ENCODE results near the gene CDKL5. TPM values are rescaled to one million over a fixed set of nuclear protein-coding genes. Genes with fewer than 3 reads are reported as not detected.

Gene CDKL5
- polyA plus RNA-seq, 4 donors: 0.22 to 3.3 (median 0.52) TPM

DNA sequence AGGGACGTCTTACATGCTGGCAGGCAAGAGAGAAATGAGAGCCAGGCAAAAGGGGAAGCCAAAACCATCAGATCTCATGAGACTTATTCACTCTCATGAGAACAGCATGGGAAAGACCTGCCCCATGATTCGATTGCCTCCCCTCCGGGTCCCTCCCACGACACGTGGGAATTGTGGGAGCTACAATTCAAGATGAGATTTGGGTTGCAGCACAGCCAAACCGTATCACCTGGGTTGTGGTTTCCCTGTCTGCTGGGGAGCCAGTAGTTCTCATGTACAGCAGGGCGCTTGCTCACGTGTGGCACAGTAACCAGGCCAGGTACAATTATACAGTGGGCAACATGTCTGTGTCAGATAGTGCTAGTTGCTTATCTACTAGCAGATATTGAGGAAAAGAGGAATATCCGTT is 257.6 kb downstream of the CDKL5 start:
- no peaks in the 10 kb centered on the region for H3K4me1 ChIP-seq (ENCODE audit: control insufficient read depth in 3 of 3, insufficient read depth in 2 of 3, low read depth in 1 of 3, low read length in 2 of 3)
- DNase-seq (no peak), FAIRE-seq (no peak)
- no peak overlapping the region for H3K4me3 ChIP-seq (ENCODE audit: low read depth in 1 of 3, low read length in 3 of 3)
- H3K9me3 ChIP-seq (ENCODE audit: control insufficient read depth in 2 of 2, insufficient read depth in 1 of 2, low read depth in 1 of 2, low read length in 1 of 2): no peaks in the 10 kb centered on the region
- WGBS, 3 donors: 70 to 86% (median 81%) methylated on average over 6 to 9 of the region's 9 CpGs
- H3K36me3 ChIP-seq (ENCODE audit: control insufficient read depth in 3 of 3, insufficient read depth in 2 of 3, low read depth in 1 of 3, low read length in 3 of 3): no peaks in the 10 kb centered on the region
- H3K27ac ChIP-seq (ENCODE audit: low read depth in 1 of 3, low read length in 2 of 3): no peak overlapping the region
- H3K27me3 ChIP-seq (ENCODE audit: control insufficient read depth in 3 of 3, insufficient read depth in 3 of 3, low read length in 3 of 3): no peaks in the 10 kb centered on the region

DNA sequence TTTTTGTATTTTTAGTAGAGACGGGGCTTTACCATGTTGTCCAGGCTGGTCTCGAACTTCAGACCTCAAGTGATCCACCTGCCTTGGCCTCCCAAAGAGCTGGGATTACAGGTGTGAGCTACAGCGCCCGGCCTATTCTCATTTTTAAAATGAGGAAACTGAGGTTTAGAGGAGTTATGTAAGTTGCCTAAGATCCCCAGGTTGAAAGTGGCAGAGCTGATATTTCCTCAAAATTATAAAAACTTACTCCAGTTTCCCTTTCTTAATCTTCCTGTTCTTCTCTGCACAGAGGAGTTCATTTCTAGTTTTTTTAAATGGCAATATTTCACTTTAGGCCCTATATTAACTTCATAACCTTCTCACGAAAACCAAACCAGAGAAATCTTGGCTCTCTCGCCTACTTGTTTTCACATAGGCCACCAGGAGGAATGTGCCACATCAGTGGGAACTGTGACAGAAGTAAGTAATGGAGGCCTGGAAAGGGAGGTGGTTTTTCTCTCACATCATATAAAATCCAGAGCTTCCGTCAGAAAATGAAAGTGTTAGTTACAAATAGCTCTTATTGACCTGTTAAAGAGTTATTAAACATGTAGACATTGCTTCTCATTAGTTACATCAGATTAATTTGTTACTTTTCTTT is 262.6 kb downstream of the CDKL5 start:
- no peak overlapping the region for H3K4me3 ChIP-seq (ENCODE audit: low read depth in 1 of 3, low read length in 3 of 3)
- no peaks in the 10 kb centered on the region for H3K4me1 ChIP-seq (ENCODE audit: control insufficient read depth in 3 of 3, insufficient read depth in 2 of 3, low read depth in 1 of 3, low read length in 2 of 3)
- no peak overlapping the region for H3K27ac ChIP-seq (ENCODE audit: low read depth in 1 of 3, low read length in 2 of 3)
- H3K9me3 ChIP-seq (ENCODE audit: control insufficient read depth in 2 of 2, insufficient read depth in 1 of 2, low read depth in 1 of 2, low read length in 1 of 2): no peaks in the 10 kb centered on the region
- H3K36me3 ChIP-seq (ENCODE audit: control insufficient read depth in 3 of 3, insufficient read depth in 2 of 3, low read depth in 1 of 3, low read length in 3 of 3): no peaks in the 10 kb centered on the region
- DNase-seq: no peak
- FAIRE-seq: no peak
- H3K27me3 ChIP-seq (ENCODE audit: control insufficient read depth in 3 of 3, insufficient read depth in 3 of 3, low read length in 3 of 3): no peaks in the 10 kb centered on the region
- WGBS, 3 donors: 79 to 89% (median 88%) methylated on average over 7 of the region's 7 CpGs

DNA sequence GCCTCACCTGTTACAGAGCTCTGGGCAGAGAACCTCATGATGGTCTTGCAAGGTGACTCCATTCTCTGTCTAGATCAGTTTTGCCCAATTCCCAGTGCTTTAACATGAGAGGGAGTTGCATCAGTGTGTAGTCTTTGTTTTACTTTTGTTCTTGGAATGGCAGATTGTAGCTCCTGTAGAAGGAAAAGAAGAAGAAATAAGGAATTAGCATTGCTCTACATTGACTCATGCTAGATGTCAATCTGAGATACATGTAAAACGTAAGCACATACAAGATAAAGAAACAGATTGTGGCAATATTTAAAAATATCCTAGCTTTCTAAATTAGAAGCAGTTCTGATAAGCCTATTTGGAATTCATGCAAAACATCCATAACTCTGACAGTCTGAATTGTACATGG is 266.0 kb downstream of the CDKL5 start:
- no peak for FAIRE-seq
- no peaks in the 10 kb centered on the region for H3K4me1 ChIP-seq (ENCODE audit: control insufficient read depth in 3 of 3, insufficient read depth in 2 of 3, low read depth in 1 of 3, low read length in 2 of 3)
- WGBS, 3 donors: 23 to 63% (median 38%) methylated on average over 1 of the region's 1 CpG

DNA sequence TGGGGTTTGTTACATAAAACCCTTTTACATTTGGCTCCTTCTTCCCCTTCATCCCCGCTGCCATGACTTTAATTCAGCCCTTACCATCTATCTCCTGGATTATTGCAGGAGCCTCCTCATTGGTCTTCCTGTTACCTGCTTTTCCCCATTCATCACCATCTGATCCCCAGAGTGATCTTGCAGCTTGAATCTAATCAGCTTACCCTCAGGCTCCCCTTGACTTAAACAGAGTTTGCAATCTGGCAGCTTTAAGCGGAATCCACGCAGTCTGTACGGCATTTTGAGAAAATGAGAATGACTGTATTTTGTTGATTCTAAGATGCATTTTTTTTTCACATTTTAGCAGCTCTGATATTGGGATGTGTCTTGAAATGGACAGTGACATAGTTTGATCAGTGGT is 267.1 kb downstream of the CDKL5 start:
- H3K36me3 ChIP-seq (ENCODE audit: control insufficient read depth in 3 of 3, insufficient read depth in 2 of 3, low read depth in 1 of 3, low read length in 3 of 3): no peaks in the 10 kb centered on the region
- H3K4me1 ChIP-seq (ENCODE audit: control insufficient read depth in 3 of 3, insufficient read depth in 2 of 3, low read depth in 1 of 3, low read length in 2 of 3): no peaks in the 10 kb centered on the region
- no peak for FAIRE-seq
- DNase-seq: no peak
- H3K27me3 ChIP-seq (ENCODE audit: control insufficient read depth in 3 of 3, insufficient read depth in 3 of 3, low read length in 3 of 3): no peaks in the 10 kb centered on the region
- H3K4me3 ChIP-seq (ENCODE audit: low read depth in 1 of 3, low read length in 3 of 3): no peak overlapping the region
- 87 to 93% (median 87%) methylated on average over 4 of the region's 4 CpGs for WGBS, 3 donors
- no peak overlapping the region for H3K27ac ChIP-seq (ENCODE audit: low read depth in 1 of 3, low read length in 2 of 3)
- peaks cover 0 to 6% of the 10 kb centered on the region in 2 donors for H3K9me3 ChIP-seq (ENCODE audit: control insufficient read depth in 2 of 2, insufficient read depth in 1 of 2, low read depth in 1 of 2, low read length in 1 of 2)

More for the DNA sequence above, 266.0 kb downstream of the CDKL5 start:
- peaks cover 0 to 6% of the 10 kb centered on the region in 2 donors for H3K9me3 ChIP-seq (ENCODE audit: control insufficient read depth in 2 of 2, insufficient read depth in 1 of 2, low read depth in 1 of 2, low read length in 1 of 2)
- H3K27me3 ChIP-seq (ENCODE audit: control insufficient read depth in 3 of 3, insufficient read depth in 3 of 3, low read length in 3 of 3): no peaks in the 10 kb centered on the region
- no peak overlapping the region for H3K27ac ChIP-seq (ENCODE audit: low read depth in 1 of 3, low read length in 2 of 3)
- no peak for DNase-seq
- no peaks in the 10 kb centered on the region for H3K36me3 ChIP-seq (ENCODE audit: control insufficient read depth in 3 of 3, insufficient read depth in 2 of 3, low read depth in 1 of 3, low read length in 3 of 3)
- no peak overlapping the region for H3K4me3 ChIP-seq (ENCODE audit: low read depth in 1 of 3, low read length in 3 of 3)

DNA sequence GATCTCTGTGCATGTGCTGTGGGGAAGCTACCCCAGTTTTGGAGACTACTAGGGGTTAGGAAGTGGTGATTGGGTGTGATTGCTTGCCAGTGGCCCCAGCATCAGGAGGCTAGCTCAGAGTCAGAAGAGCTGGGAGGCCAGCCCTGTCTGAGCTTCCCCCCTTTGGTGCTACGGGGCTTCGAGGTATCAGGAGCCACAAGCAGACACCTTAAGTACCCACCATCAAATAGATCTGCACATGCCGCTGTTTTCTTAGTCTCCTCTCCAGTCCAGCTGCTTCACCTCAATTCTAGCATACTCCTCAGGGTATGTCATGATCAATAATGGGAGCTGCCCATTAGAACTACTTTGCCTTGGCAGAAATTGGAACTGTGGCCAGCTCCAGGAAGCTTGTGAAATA is 271.2 kb downstream of the CDKL5 start:
- DNase-seq (no peak), FAIRE-seq (no peak)
- no peaks in the 10 kb centered on the region for H3K4me1 ChIP-seq (ENCODE audit: control insufficient read depth in 3 of 3, insufficient read depth in 2 of 3, low read depth in 1 of 3, low read length in 2 of 3)
- H3K9me3 ChIP-seq (ENCODE audit: control insufficient read depth in 2 of 2, insufficient read depth in 1 of 2, low read depth in 1 of 2, low read length in 1 of 2): peaks cover 0 to 6% of the 10 kb centered on the region in 2 donors
- H3K36me3 ChIP-seq (ENCODE audit: control insufficient read depth in 3 of 3, insufficient read depth in 2 of 3, low read depth in 1 of 3, low read length in 3 of 3): no peaks in the 10 kb centered on the region
- 88 to 92% (median 92%) methylated on average over 3 of the region's 3 CpGs for WGBS, 3 donors
- no peaks in the 10 kb centered on the region for H3K27me3 ChIP-seq (ENCODE audit: control insufficient read depth in 3 of 3, insufficient read depth in 3 of 3, low read length in 3 of 3)
- H3K27ac ChIP-seq (ENCODE audit: low read depth in 1 of 3, low read length in 2 of 3): no peak overlapping the region
- no peak overlapping the region for H3K4me3 ChIP-seq (ENCODE audit: low read depth in 1 of 3, low read length in 3 of 3)

DNA sequence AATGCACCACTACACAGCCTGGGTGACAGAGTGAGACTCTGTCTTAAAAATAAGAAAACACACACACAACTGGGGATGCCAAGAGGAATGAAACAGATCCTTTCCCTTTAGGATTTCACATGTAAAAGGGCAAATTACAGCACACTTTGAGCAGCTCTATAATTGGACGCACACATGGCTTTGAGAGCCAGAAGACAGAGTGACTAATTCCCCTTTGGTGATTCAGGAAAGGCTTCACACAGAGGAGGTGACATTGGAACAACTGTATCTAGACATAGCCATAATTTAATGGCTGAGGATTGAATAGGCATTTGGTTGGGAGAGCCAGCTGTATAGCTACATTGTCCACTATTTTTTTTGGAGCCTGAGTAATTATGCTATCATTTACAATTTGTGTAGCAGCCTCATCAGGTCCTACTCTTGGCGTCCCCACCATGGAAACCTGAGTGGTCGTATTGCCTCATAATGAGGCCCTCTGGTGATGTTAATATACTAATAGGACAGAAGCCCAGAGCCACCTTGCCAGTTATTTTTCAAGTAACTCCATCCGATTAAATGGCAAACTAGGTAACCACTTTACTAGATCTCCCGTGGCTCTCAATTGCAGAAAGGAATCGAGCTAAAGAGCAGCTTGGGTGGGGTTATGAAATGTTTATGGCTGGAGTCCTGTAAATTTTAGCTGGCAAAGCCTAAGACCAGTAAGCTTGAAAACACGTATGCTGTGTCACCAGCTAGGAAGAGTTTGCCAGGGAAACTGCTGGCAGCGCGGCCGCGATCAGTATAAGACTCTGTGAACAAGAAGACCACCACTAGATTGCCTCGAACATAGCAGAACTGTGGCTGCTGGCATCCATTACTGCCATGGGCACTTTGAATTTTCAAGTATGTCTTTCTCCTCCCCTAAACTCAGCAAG is 273.6 kb downstream of the CDKL5 start:
- no peak overlapping the region for H3K4me3 ChIP-seq (ENCODE audit: low read depth in 1 of 3, low read length in 3 of 3)
- 89 to 91% (median 89%) methylated on average over 12 of the region's 12 CpGs for WGBS, 3 donors
- H3K9me3 ChIP-seq (ENCODE audit: control insufficient read depth in 2 of 2, insufficient read depth in 1 of 2, low read depth in 1 of 2, low read length in 1 of 2): peaks cover 0 to 6% of the 10 kb centered on the region in 2 donors
- DNase-seq: no peak
- FAIRE-seq: no peak
- no peaks in the 10 kb centered on the region for H3K27me3 ChIP-seq (ENCODE audit: control insufficient read depth in 3 of 3, insufficient read depth in 3 of 3, low read length in 3 of 3)
- no peak overlapping the region for H3K27ac ChIP-seq (ENCODE audit: low read depth in 1 of 3, low read length in 2 of 3)
- no peaks in the 10 kb centered on the region for H3K4me1 ChIP-seq (ENCODE audit: control insufficient read depth in 3 of 3, insufficient read depth in 2 of 3, low read depth in 1 of 3, low read length in 2 of 3)
- H3K36me3 ChIP-seq (ENCODE audit: control insufficient read depth in 3 of 3, insufficient read depth in 2 of 3, low read depth in 1 of 3, low read length in 3 of 3): no peaks in the 10 kb centered on the region

DNA sequence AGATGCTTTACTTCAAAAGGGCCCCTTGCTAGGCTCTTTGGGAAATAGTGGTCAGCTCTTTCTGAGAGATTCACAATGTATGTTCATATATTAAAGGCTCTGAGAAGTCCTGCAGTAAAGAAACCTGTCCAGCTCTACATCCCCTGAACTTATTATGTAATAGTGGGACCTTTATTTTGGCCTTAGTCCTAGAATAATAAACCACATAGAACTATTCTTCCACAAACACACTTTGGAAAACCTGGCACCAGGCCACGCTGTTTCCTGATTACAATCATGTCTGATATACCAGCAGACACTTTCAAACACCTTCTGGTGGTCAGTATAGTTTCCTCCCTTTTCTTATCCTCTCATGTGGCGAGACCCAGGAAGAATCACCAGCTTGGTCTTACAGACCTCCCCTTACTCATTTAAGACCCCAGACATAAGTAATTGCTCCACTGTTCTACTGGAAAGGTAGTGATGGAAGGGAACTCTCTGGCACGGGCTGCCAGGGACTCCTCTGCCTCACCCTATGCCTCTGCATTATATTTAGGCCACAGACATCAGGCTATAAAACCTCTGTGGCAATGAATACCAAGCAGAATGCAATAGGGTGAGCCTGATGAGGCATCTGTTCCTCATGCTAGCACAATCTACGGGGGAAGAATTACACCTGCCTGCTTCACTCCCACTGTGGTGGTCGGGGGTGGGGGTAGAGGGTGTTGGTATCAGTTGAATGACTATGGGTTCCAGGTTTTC is 276.4 kb downstream of the CDKL5 start:
- FAIRE-seq (no peak), DNase-seq (no peak)
- WGBS, 3 donors: 51 to 72% (median 60%) methylated on average over 5 of the region's 5 CpGs
- H3K4me1 ChIP-seq (ENCODE audit: control insufficient read depth in 3 of 3, insufficient read depth in 2 of 3, low read depth in 1 of 3, low read length in 2 of 3): no peaks in the 10 kb centered on the region
- H3K9me3 ChIP-seq (ENCODE audit: control insufficient read depth in 2 of 2, insufficient read depth in 1 of 2, low read depth in 1 of 2, low read length in 1 of 2): no peaks in the 10 kb centered on the region
- H3K36me3 ChIP-seq (ENCODE audit: control insufficient read depth in 3 of 3, insufficient read depth in 2 of 3, low read depth in 1 of 3, low read length in 3 of 3): no peaks in the 10 kb centered on the region
- H3K4me3 ChIP-seq (ENCODE audit: low read depth in 1 of 3, low read length in 3 of 3): no peak overlapping the region
- H3K27me3 ChIP-seq (ENCODE audit: control insufficient read depth in 3 of 3, insufficient read depth in 3 of 3, low read length in 3 of 3): no peaks in the 10 kb centered on the region
- no peak overlapping the region for H3K27ac ChIP-seq (ENCODE audit: low read depth in 1 of 3, low read length in 2 of 3)

DNA sequence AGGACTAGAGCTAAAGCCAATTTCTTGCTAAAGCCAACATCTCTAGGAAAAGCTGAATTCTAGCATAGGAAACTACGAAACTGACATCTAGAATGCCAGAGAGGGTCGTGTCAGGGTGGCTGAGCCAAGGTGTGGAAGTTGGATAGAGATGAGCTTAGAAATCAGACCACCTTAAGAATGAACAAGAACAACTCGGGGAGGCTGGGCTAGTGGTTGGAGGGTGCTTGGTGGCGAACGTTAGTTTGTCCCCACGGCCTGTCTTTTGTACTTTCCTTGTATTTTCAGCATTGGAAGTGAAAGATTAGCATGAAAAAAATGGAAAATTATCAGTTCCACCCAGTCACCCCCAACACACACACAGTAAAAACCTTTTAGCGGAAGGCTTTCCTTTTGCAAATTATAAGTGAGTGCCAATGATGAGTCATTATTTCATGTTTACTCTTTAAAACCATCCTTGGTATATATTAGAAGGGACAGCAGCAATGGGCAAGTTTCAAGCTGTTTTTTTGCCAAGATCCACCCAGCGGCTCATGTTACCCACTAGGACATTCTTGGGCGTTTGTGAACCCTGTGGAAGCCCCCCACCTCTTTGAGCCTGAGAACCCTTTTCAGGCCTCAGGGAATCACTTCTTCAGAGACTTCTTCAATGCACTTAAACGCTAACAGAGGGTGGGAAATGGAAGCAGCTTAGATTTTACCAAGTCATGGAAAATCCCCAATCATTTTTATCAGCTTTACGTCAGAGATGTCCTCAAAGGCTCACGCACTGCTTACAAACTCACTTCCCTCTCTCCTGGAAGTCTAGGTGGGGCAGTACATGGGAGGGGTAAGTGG is 277.2 kb downstream of the CDKL5 start:
- DNase-seq (no peak), FAIRE-seq (no peak)
- Histone ChIP-seq H3K4me1 (ENCODE audit: control insufficient read depth in 3 of 3, insufficient read depth in 2 of 3, low read depth in 1 of 3, low read length in 2 of 3) (no peaks in the 10 kb centered on the region), H3K9me3 (ENCODE audit: control insufficient read depth in 2 of 2, insufficient read depth in 1 of 2, low read depth in 1 of 2, low read length in 1 of 2) (no peaks in the 10 kb centered on the region), H3K4me3 (ENCODE audit: low read depth in 1 of 3, low read length in 3 of 3) (no peak overlapping the region), H3K27me3 (ENCODE audit: control insufficient read depth in 3 of 3, insufficient read depth in 3 of 3, low read length in 3 of 3) (no peaks in the 10 kb centered on the region), H3K36me3 (ENCODE audit: control insufficient read depth in 3 of 3, insufficient read depth in 2 of 3, low read depth in 1 of 3, low read length in 3 of 3) (no peaks in the 10 kb centered on the region), H3K27ac (ENCODE audit: low read depth in 1 of 3, low read length in 2 of 3) (peak overlapping the region in 1 of 3 donors; percentile 58)
- 62 to 73% (median 68%) methylated on average over 12 of the region's 12 CpGs for WGBS, 3 donors
